GM19238 (cell line): Measurements from ENCODE around the gene MBOAT2.
"Not testable (repeated sequence)": the region's sequence is repeated elsewhere in the genome, so short reads cannot be mapped to it uniquely, and the experiment has no call there.

ENCODE experiments used
- DNase-seq: peaks from one replicate; pipeline ENCODE4 v3.0.0; 2011; ENCODE audit warnings: low spot score; ENCODE audit not compliant: insufficient read length

Gene MBOAT2

GRCh38 chr2:8895087-8895912 is 108.2 kb downstream of the MBOAT2 start:
- DNase-seq = not testable (repeated sequence)

GRCh38 chr2:8893978-8894820 is 109.3 kb downstream of the MBOAT2 start:
- no peak for DNase-seq

GRCh38 chr2:8893474-8893873 is 110.0 kb downstream of the MBOAT2 start:
- no peak for DNase-seq

GRCh38 chr2:8892111-8892510 is 111.4 kb downstream of the MBOAT2 start:
- DNase-seq = no peak

GRCh38 chr2:8889978-8890377 is 113.5 kb downstream of the MBOAT2 start:
- DNase-seq = no peak

GRCh38 chr2:8888963-8889362 is 114.5 kb downstream of the MBOAT2 start:
- DNase-seq = no peak

- DNase-seq = no peak
These were observed 116.6 kb downstream of the MBOAT2 start for GRCh38 chr2:8886876-8887275.

- no peak for DNase-seq
These were observed 117.3 kb downstream of the MBOAT2 start for GRCh38 chr2:8886202-8886518.

GRCh38 chr2:8885449-8886201 is 117.9 kb downstream of the MBOAT2 start:
- no peak for DNase-seq

- DNase-seq = no peak
These were observed 118.7 kb downstream of the MBOAT2 start for GRCh38 chr2:8884812-8885211.

GRCh38 chr2:8882094-8882493 is 121.4 kb downstream of the MBOAT2 start:
- DNase-seq = no peak

GRCh38 chr2:8877894-8878293 is 125.6 kb downstream of the MBOAT2 start:
- no peak for DNase-seq

GRCh38 chr2:8877332-8877731 is 126.2 kb downstream of the MBOAT2 start:
- DNase-seq = no peak

- DNase-seq = no peak
These were observed 126.9 kb downstream of the MBOAT2 start for GRCh38 chr2:8876628-8877027.

- peak; percentile 10 for DNase-seq
These were observed 130.6 kb downstream of the MBOAT2 start for GRCh38 chr2:8872821-8873432.

- DNase-seq = no peak
These were observed 133.0 kb downstream of the MBOAT2 start for GRCh38 chr2:8870441-8870840.

GRCh38 chr2:8867363-8867762 is 136.1 kb downstream of the MBOAT2 start:
- DNase-seq = no peak

- DNase-seq = no peak
These were observed 140.0 kb downstream of the MBOAT2 start for GRCh38 chr2:8863331-8863953.

GRCh38 chr2:8862230-8862629 is 141.3 kb downstream of the MBOAT2 start:
- DNase-seq = no peak

- no peak for DNase-seq
These were observed 141.7 kb downstream of the MBOAT2 start for GRCh38 chr2:8861797-8862196.

GRCh38 chr2:8860239-8860638 is 143.2 kb downstream of the MBOAT2 start:
- no peak for DNase-seq
